ENCODE data around the gene GLRX.

- TF ChIP-seq CTCF (IDR thresholded peaks at IDR 0.05): no peak
- no peak for TF ChIP-seq POLR2A (IDR thresholded peaks at IDR 0.05)
These were observed 6.2 kb downstream of the GLRX start for GRCh38 chr5:95816341-95816740.
